Activated CD8-positive, alpha-beta memory T cell treated with anti-CD3 and anti-CD28 coated beads for 36 hours (primary cell): ENCODE data around the gene ZNF559. TPM values are rescaled to one million over a fixed set of nuclear protein-coding genes. Genes with fewer than 3 reads are reported as not detected.

Experiments
- CTCF ChIA-PET: fragments of 350-600 bp; sonication (Branson Sonifier 250); formaldehyde crosslinking; loops from one replicate; lab custom pipeline; 2021; ENCODE audit warnings: antibody characterized with exemption; lab: Charles Lee
- POLR2A ChIA-PET: fragments of 350-600 bp; sonication (Branson Sonifier 250); formaldehyde crosslinking; loops from one replicate; lab custom pipeline; 2021; ENCODE audit warnings: antibody characterized with exemption; lab: Charles Lee
- total RNA-seq, 2 experiments: library from RNA; stranded (reverse); gene quantifications; one replicate each; pipeline ENCODE4 v1.2.3, GENCODE V29; 2021

Gene ZNF559
- total RNA-seq, 2 experiments from 2014 or later = 10.7 to 11.2 TPM

GRCh38 chr19:9348253-9348652 is 24.3 kb downstream of the ZNF559 start:
- ChIA-PET CTCF (no interaction called here), POLR2A (no interaction called here)

DNA sequence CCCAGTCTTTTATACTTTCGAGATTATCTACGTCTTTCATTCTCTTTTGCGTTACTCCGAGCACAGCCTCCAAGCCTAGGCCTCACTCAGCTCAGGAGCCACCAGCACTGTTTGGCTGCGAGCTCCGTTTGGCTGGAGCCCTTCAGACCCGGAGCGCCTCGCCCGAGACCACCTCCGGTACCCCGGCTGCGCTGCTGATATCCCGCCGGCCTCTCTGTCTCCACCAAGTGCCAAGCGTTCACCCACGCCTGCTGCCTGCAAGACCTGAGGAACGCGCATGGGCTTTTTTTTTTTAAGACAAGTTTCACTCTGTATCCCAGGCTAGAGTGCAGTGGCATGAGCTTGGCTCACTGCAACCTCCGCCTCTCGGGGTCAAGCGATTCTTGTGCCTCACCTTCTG is 24.7 kb downstream of the ZNF559 start:
- CTCF ChIA-PET = no interaction called here

GRCh38 chr19:9352505-9352904 is 28.5 kb downstream of the ZNF559 start:
- CTCF ChIA-PET = no interaction called here
- POLR2A ChIA-PET = no interaction called here

More for the DNA sequence above, 24.7 kb downstream of the ZNF559 start:
- POLR2A ChIA-PET = interaction anchor here (0.7 kb wide), 1 partner anchor 514 kb away, joined by 9 read pairs; no protein-coding TSS in a partner anchor

GRCh38 chr19:9353011-9353410 is 29.0 kb downstream of the ZNF559 start:
- CTCF ChIA-PET = no interaction called here
- POLR2A ChIA-PET = no interaction called here

DNA sequence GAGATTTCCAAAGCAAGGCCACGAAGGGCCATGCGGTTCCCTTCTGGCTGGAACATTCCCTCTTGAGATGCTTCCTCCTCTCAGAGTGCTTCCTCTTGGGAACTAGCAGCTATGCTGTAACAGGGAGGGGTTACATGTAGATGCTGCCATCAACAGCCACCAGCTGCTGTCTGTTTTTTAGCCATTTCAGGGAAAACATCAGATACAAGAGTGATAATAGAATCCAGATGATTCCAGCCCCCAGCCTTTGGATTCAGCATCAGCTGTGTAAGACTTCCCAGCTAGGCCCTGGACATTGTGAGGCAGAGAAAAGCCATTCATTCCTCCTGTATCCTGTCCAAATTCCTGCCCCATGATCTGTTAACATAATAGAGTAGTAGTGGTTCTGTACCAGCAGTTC is 30.7 kb downstream of the ZNF559 start:
- ChIA-PET CTCF (no interaction called here), POLR2A (no interaction called here)

GRCh38 chr19:9362905-9363304 is 38.9 kb downstream of the ZNF559 start, which contains the start of gene ZNF177:
Gene ZNF177, plus strand, starts transcription at chr19:9363013. Its CDS starts 15,299 bp downstream, at chr19:9378312.
- ChIA-PET POLR2A (no interaction called here), CTCF (no interaction called here)

- ChIA-PET POLR2A (no interaction called here), CTCF (interaction anchor here (0.6 kb wide), 1 partner anchor 62 kb away, joined by 3 read pairs; no protein-coding TSS in a partner anchor)
These were observed 47.0 kb downstream of the ZNF559 start for GRCh38 chr19:9370738-9371619.

DNA sequence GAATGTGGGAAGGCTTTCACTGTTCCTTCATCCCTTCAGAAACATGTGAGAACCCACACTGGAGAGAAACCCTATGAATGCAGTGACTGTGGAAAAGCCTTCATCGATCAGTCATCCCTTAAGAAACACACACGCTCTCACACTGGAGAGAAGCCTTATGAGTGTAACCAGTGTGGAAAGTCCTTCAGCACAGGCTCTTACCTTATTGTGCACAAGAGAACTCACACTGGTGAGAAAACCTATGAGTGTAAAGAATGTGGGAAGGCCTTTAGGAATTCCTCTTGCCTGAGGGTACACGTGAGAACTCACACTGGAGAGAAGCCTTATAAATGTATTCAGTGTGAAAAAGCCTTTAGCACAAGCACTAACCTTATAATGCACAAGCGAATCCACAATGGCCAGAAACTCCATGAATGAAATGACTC is 57.4 kb downstream of the ZNF559 start:
- ChIA-PET POLR2A (no interaction called here), CTCF (no interaction called here)

Other genes with a start within 250 kb of the ZNF559 start
- gene OR1M1, start 237.1 kb upstream of the ZNF559 start, total RNA-seq = not detected
- not detected for gene OR7G2, start 216.7 kb upstream of the ZNF559 start, total RNA-seq
- gene OR7G1, start 208.4 kb upstream of the ZNF559 start, total RNA-seq = not detected
- gene OR7G3, start 197.2 kb upstream of the ZNF559 start, total RNA-seq = not detected
- 10 to 100 TPM; 45.1 to 51.0 TPM for gene ZNF317, start 183.8 kb upstream of the ZNF559 start, total RNA-seq
- not detected for gene OR7D2, start 145.2 kb upstream of the ZNF559 start, total RNA-seq
- not detected for gene OR7D4, start 104.6 kb upstream of the ZNF559 start, total RNA-seq
- gene OR7E24, start 73.2 kb upstream of the ZNF559 start, total RNA-seq = not detected
- gene ZNF699, start 14.3 kb upstream of the ZNF559 start, total RNA-seq = 1 to 10 TPM; 4.1 to 4.3 TPM
- gene ZNF177, start 38.8 kb downstream of the ZNF559 start, total RNA-seq = under 1 TPM; 0.36 to 0.48 TPM
- gene ZNF266, start 111.4 kb downstream of the ZNF559 start, total RNA-seq = 10 to 100 TPM; 28.2 to 32.1 TPM
- gene ZNF560, start 174.4 kb downstream of the ZNF559 start, total RNA-seq = not detected
- 10 to 100 TPM; 15.6 to 15.7 TPM for gene ZNF426, start 214.5 kb downstream of the ZNF559 start, total RNA-seq